GM23248 (cell line): ENCODE results near the gene PRSS33.

Source experiments
- EZH2 ChIP-seq: fragments of 200-600 bp; sonication (generic); IDR thresholded peaks from 2 replicates; pipeline ENCODE4 v1.6.1; 2018; ENCODE audit warnings: antibody characterized with exemption, mild to moderate bottlenecking; ENCODE audit not compliant: insufficient read depth, poor library complexity, severe bottlenecking
- EZH2phosphoT487 ChIP-seq: fragments of 200-600 bp; sonication (generic); IDR thresholded peaks from 2 replicates; pipeline ENCODE4 v1.6.1; 2018; ENCODE audit warnings: antibody characterized with exemption, moderate library complexity, mild to moderate bottlenecking, low read depth; ENCODE audit not compliant: insufficient read depth

- TF ChIP-seq EZH2phosphoT487 (no peak), EZH2 (no peak)
Measured at GRCh38 chr16:2795395-2796143, 8.2 kb upstream of the PRSS33 start.
